UCSD-AML1 (cell line): ENCODE measurements around the gene RILPL1.
"Not testable (repeated sequence)": the region's sequence is repeated elsewhere in the genome, so short reads cannot be mapped to it uniquely, and the experiment has no call there.

ENCODE experiments used
- DNase-seq: peaks from one replicate; lab custom pipeline; 2025; ENCODE audit not compliant: unreplicated experiment; lab: John Stamatoyannopoulos, UW

RILPL1 gene

GRCh38 chr12:123469978-123470377 is 63.5 kb downstream of the RILPL1 start:
- no peak for DNase-seq

GRCh38 chr12:123468786-123469185 is 64.7 kb downstream of the RILPL1 start:
- DNase-seq = no peak

GRCh38 chr12:123465084-123465483 is 68.4 kb downstream of the RILPL1 start:
- DNase-seq = no peak

- DNase-seq = not testable (repeated sequence)
Measured at GRCh38 chr12:123463174-123463573, 70.3 kb downstream of the RILPL1 start.

GRCh38 chr12:123457980-123458779 is 75.3 kb downstream of the RILPL1 start, which contains the start of gene SNRNP35:
Gene SNRNP35 (plus strand): TSS chr12:123458139. CDS start chr12:123465541, 7,402 bp downstream.
- DNase-seq = peak; percentile 90

GRCh38 chr12:123453165-123453564 is 80.4 kb downstream of the RILPL1 start:
- DNase-seq = no peak

GRCh38 chr12:123452276-123452550 is 81.3 kb downstream of the RILPL1 start:
- not testable (repeated sequence) for DNase-seq

- no peak for DNase-seq
Measured at GRCh38 chr12:123450636-123451035, 82.9 kb downstream of the RILPL1 start.

GRCh38 chr12:123449856-123450255 is 83.7 kb downstream of the RILPL1 start:
- DNase-seq = no peak

- DNase-seq = no peak
Measured at GRCh38 chr12:123449249-123449733, 84.2 kb downstream of the RILPL1 start.

GRCh38 chr12:123446333-123446713 is 87.2 kb downstream of the RILPL1 start:
- DNase-seq = no peak

- no peak for DNase-seq
Measured at GRCh38 chr12:123445388-123446332, 87.9 kb downstream of the RILPL1 start.

GRCh38 chr12:123444092-123445026 is 89.2 kb downstream of the RILPL1 start:
- no peak for DNase-seq

GRCh38 chr12:123442774-123443173 is 90.7 kb downstream of the RILPL1 start:
- DNase-seq = no peak

GRCh38 chr12:123441523-123442164 is 91.9 kb downstream of the RILPL1 start:
- DNase-seq = no peak

- peak; percentile 97 for DNase-seq
Measured at GRCh38 chr12:123436017-123436964, 97.2 kb downstream of the RILPL1 start, which contains the start of gene RILPL2. Gene RILPL2 (minus strand): TSS chr12:123436684. CDS start chr12:123436420, 264 bp downstream.

GRCh38 chr12:123435636-123436016 is 97.9 kb downstream of the RILPL1 start:
- DNase-seq = no peak

- DNase-seq = no peak
Measured at GRCh38 chr12:123433615-123434014, 99.9 kb downstream of the RILPL1 start.
